ENCODE results near the gene PRDM16. TPM values are rescaled to one million over a fixed set of nuclear protein-coding genes. Genes with fewer than 3 reads are reported as not detected.

PRDM16 gene
- total RNA-seq, 1 experiment from 2014 or later, result 1.6 TPM

- TF ChIP-seq ZNF425 (CRISPR knock-in tag; conservative IDR thresholded peaks at IDR 0.05) (no peak), PRDM15 (CRISPR knock-in tag; IDR thresholded peaks at IDR 0.05) (no peak)
These were observed 36.3 kb downstream of the PRDM16 start (continued) for GRCh38 chr1:3105167-3105863.

GRCh38 chr1:3106216-3106615 lies 37.2 kb downstream of the PRDM16 start:
- TF ChIP-seq ZBTB43 (CRISPR knock-in tag; IDR thresholded peaks at IDR 0.05), result no peak
- TF ChIP-seq ATF2 (CRISPR knock-in tag; IDR thresholded peaks at IDR 0.05; ENCODE audit: borderline replicate concordance, low read depth), result no peak
- no peak for TF ChIP-seq OVOL2 (CRISPR knock-in tag; IDR thresholded peaks at IDR 0.05; ENCODE audit: borderline replicate concordance)
- TF ChIP-seq SMAD3 (CRISPR knock-in tag; IDR thresholded peaks at IDR 0.05; ENCODE audit: borderline replicate concordance), result no peak
- no peak for TF ChIP-seq JUN (CRISPR knock-in tag; IDR thresholded peaks at IDR 0.05)
- TF ChIP-seq ESRRA (CRISPR knock-in tag; IDR thresholded peaks at IDR 0.05; ENCODE audit: borderline replicate concordance), result no peak
- no peak for TF ChIP-seq NFATC4 (CRISPR knock-in tag; IDR thresholded peaks at IDR 0.05)
- TF ChIP-seq IRF2 (CRISPR knock-in tag; IDR thresholded peaks at IDR 0.05; ENCODE audit: borderline replicate concordance, low read depth), result no peak
- no peak for TF ChIP-seq FOXK1 (CRISPR knock-in tag; IDR thresholded peaks at IDR 0.05)
- no peak for TF ChIP-seq USF2 (CRISPR knock-in tag; IDR thresholded peaks at IDR 0.05)
- TF ChIP-seq GTF2I (CRISPR knock-in tag; conservative IDR thresholded peaks at IDR 0.05), result no peak
- no peak for TF ChIP-seq RORB (CRISPR knock-in tag; IDR thresholded peaks at IDR 0.05)
- TF ChIP-seq NR2C2 (CRISPR knock-in tag; IDR thresholded peaks at IDR 0.05), result no peak
- no peak for TF ChIP-seq ZNF281 (CRISPR knock-in tag; IDR thresholded peaks at IDR 0.05)
- H3K27me3 Mint-ChIP-seq (ENCODE audit: low read depth), result no peaks in the 10 kb centered on the region; the same call in 1 of the 2 replicates
- ATAC-seq (no peak), DNase-seq (ENCODE audit: low spot score) (no peak)
- H3K9me3 Mint-ChIP-seq, result peaks cover 9% of the 10 kb centered on the region
- POLR2A ChIA-PET, result no interaction called here
- peaks cover 9% of the 10 kb centered on the region for H3K36me3 Mint-ChIP-seq
- CTCF ChIA-PET, result interaction anchor here (1.4 to 1.8 kb wide), 2 partner anchors 35 to 94 kb away, joined by 3 to 4 read pairs; no protein-coding TSS in a partner anchor
- no peak overlapping the region for H3K27ac Mint-ChIP-seq
- peaks cover 16% of the 10 kb centered on the region for H3K4me1 Mint-ChIP-seq
- no peak overlapping the region for H3K4me3 Mint-ChIP-seq
